DOHH2 (cell line): ENCODE results near the gene FSTL4.

ENCODE experiments used
- CTCF ChIP-seq: fragments of 200-600 bp; sonication (generic); IDR thresholded peaks from one replicate; pipeline ENCODE4 v1.5.1; 2014; ENCODE audit warnings: antibody characterized with exemption, mild to moderate bottlenecking, low read depth, low read length; ENCODE audit not compliant: poor library complexity, severe bottlenecking
- EZH2phosphoT487 ChIP-seq: fragments of 200-600 bp; sonication (generic); IDR thresholded peaks from 2 replicates; pipeline ENCODE4 v1.6.1; 2017; ENCODE audit warnings: borderline replicate concordance, mild to moderate bottlenecking, antibody characterized with exemption, low read length, moderate library complexity, mixed read lengths

GRCh38 chr5:133285583-133286021 lies 326.7 kb downstream of the FSTL4 start:
- no peak for TF ChIP-seq CTCF
- no peak for TF ChIP-seq EZH2phosphoT487
